ENCODE results near the gene CSF3R. TPM values are rescaled to one million over a fixed set of nuclear protein-coding genes. Genes with fewer than 3 reads are reported as not detected.
"Not testable (repeated sequence)": the region's sequence is repeated elsewhere in the genome, so short reads cannot be mapped to it uniquely, and the experiment has no call there.

Gene CSF3R
- polyA plus RNA-seq, 4 donors, result 1.4 to 15.8 (median 3.8) TPM

DNA sequence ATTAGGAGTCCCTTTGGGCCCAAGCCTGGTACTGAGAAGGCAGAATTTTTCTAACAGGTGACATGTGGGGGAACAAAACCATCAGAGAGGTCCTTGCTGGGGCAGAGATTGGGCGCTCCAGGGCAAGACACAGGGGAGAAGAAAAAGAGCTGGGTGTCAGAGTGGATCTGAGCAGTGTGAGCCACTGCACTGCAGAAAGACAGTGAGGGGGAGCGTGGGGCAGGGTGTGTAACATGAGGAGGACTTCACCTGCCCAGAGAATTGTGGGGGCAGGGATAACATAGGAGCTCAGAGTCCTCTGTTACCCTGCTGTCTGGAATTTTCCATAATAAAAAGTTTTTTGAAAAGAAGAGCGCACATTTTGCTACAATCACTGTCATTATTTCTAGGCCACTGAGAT, 25.5 kb upstream of the CSF3R start:
- Histone ChIP-seq H3K36me3 (ENCODE audit: control insufficient read depth in 3 of 3, insufficient read depth in 2 of 3, low read depth in 1 of 3, low read length in 3 of 3) (no peaks in the 10 kb centered on the region), H3K9me3 (ENCODE audit: control insufficient read depth in 2 of 2, insufficient read depth in 1 of 2, low read depth in 1 of 2, low read length in 1 of 2) (no peaks in the 10 kb centered on the region), H3K27me3 (ENCODE audit: control insufficient read depth in 3 of 3, insufficient read depth in 3 of 3, low read length in 3 of 3) (no peaks in the 10 kb centered on the region), H3K4me3 (ENCODE audit: low read depth in 1 of 3, low read length in 3 of 3) (no peak overlapping the region), H3K4me1 (ENCODE audit: control insufficient read depth in 3 of 3, insufficient read depth in 2 of 3, low read depth in 1 of 3, low read length in 2 of 3) (no peaks in the 10 kb centered on the region), H3K27ac (ENCODE audit: low read depth in 1 of 3, low read length in 2 of 3) (no peak overlapping the region)
- 74 to 95% (median 81%) methylated on average over 3 of the region's 3 CpGs for WGBS, 3 donors
- FAIRE-seq (no peak), DNase-seq (no peak)

GRCh38 chr1:36506276-36506920, 23.7 kb upstream of the CSF3R start:
- Histone ChIP-seq H3K9me3 (ENCODE audit: control insufficient read depth in 2 of 2, insufficient read depth in 1 of 2, low read depth in 1 of 2, low read length in 1 of 2) (no peaks in the 10 kb centered on the region), H3K27me3 (ENCODE audit: control insufficient read depth in 3 of 3, insufficient read depth in 3 of 3, low read length in 3 of 3) (no peaks in the 10 kb centered on the region), H3K27ac (ENCODE audit: low read depth in 1 of 3, low read length in 2 of 3) (no peak overlapping the region), H3K36me3 (ENCODE audit: control insufficient read depth in 3 of 3, insufficient read depth in 2 of 3, low read depth in 1 of 3, low read length in 3 of 3) (no peaks in the 10 kb centered on the region), H3K4me1 (ENCODE audit: control insufficient read depth in 3 of 3, insufficient read depth in 2 of 3, low read depth in 1 of 3, low read length in 2 of 3) (no peaks in the 10 kb centered on the region), H3K4me3 (ENCODE audit: low read depth in 1 of 3, low read length in 3 of 3) (no peak overlapping the region)
- FAIRE-seq (no peak), DNase-seq (no peak)
- WGBS, 3 donors, result 57 to 67% (median 63%) methylated on average over 5 of the region's 5 CpGs

DNA sequence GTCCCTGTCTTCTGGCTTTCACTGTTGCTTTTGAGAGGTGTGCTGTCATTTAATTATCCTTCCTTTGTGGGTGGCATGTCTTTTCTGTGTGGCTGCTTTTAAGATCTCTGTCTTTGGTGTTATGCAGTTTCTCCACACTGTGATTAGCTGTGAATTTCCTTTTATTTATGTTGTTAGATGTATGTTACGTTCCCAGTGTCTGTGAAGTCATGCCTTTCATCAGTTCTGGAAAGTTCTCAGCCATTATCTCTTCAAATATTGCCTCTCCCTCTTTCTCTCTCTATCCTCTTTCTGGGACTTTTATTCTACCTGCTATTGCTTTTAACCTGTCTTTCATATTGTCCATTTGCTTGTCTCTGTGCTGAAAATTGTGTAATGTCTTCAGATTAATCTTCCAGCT, 21.0 kb upstream of the CSF3R start:
- Histone ChIP-seq H3K4me3 (ENCODE audit: low read depth in 1 of 3, low read length in 3 of 3) (no peak overlapping the region), H3K36me3 (ENCODE audit: control insufficient read depth in 3 of 3, insufficient read depth in 2 of 3, low read depth in 1 of 3, low read length in 3 of 3) (no peaks in the 10 kb centered on the region), H3K27ac (ENCODE audit: low read depth in 1 of 3, low read length in 2 of 3) (no peak overlapping the region), H3K9me3 (ENCODE audit: control insufficient read depth in 2 of 2, insufficient read depth in 1 of 2, low read depth in 1 of 2, low read length in 1 of 2) (no peaks in the 10 kb centered on the region), H3K4me1 (ENCODE audit: control insufficient read depth in 3 of 3, insufficient read depth in 2 of 3, low read depth in 1 of 3, low read length in 2 of 3) (no peaks in the 10 kb centered on the region), H3K27me3 (ENCODE audit: control insufficient read depth in 3 of 3, insufficient read depth in 3 of 3, low read length in 3 of 3) (no peaks in the 10 kb centered on the region)
- FAIRE-seq (no peak), DNase-seq (no peak)
- 60 to 70% (median 68%) methylated on average over 1 of the region's 1 CpG for WGBS, 3 donors

- Histone ChIP-seq H3K4me3 (ENCODE audit: low read depth in 1 of 3, low read length in 3 of 3) (no peak overlapping the region), H3K27me3 (ENCODE audit: control insufficient read depth in 3 of 3, insufficient read depth in 3 of 3, low read length in 3 of 3) (no peaks in the 10 kb centered on the region), H3K36me3 (ENCODE audit: control insufficient read depth in 3 of 3, insufficient read depth in 2 of 3, low read depth in 1 of 3, low read length in 3 of 3) (no peaks in the 10 kb centered on the region), H3K4me1 (ENCODE audit: control insufficient read depth in 3 of 3, insufficient read depth in 2 of 3, low read depth in 1 of 3, low read length in 2 of 3) (no peaks in the 10 kb centered on the region), H3K9me3 (ENCODE audit: control insufficient read depth in 2 of 2, insufficient read depth in 1 of 2, low read depth in 1 of 2, low read length in 1 of 2) (no peaks in the 10 kb centered on the region), H3K27ac (ENCODE audit: low read depth in 1 of 3, low read length in 2 of 3) (no peak overlapping the region)
- DNase-seq (no peak), FAIRE-seq (no peak)
- 15 to 48% (median 25%) methylated on average over 1 of the region's 1 CpG for WGBS, 3 donors
Observed at GRCh38 chr1:36503159-36503558, 20.4 kb upstream of the CSF3R start.

GRCh38 chr1:36502616-36503015, 19.9 kb upstream of the CSF3R start:
- Histone ChIP-seq H3K4me3 (ENCODE audit: low read depth in 1 of 3, low read length in 3 of 3) (no peak overlapping the region), H3K4me1 (ENCODE audit: control insufficient read depth in 3 of 3, insufficient read depth in 2 of 3, low read depth in 1 of 3, low read length in 2 of 3) (no peaks in the 10 kb centered on the region), H3K27me3 (ENCODE audit: control insufficient read depth in 3 of 3, insufficient read depth in 3 of 3, low read length in 3 of 3) (no peaks in the 10 kb centered on the region), H3K27ac (ENCODE audit: low read depth in 1 of 3, low read length in 2 of 3) (no peak overlapping the region), H3K36me3 (ENCODE audit: control insufficient read depth in 3 of 3, insufficient read depth in 2 of 3, low read depth in 1 of 3, low read length in 3 of 3) (no peaks in the 10 kb centered on the region), H3K9me3 (ENCODE audit: control insufficient read depth in 2 of 2, insufficient read depth in 1 of 2, low read depth in 1 of 2, low read length in 1 of 2) (no peaks in the 10 kb centered on the region)
- 77 to 90% (median 81%) methylated on average over 2 of the region's 2 CpGs for WGBS, 3 donors
- FAIRE-seq, result no peak
- no peak for DNase-seq

- H3K4me3 ChIP-seq (ENCODE audit: low read depth in 1 of 3, low read length in 3 of 3); DNase-seq; H3K9me3 ChIP-seq (ENCODE audit: control insufficient read depth in 2 of 2, insufficient read depth in 1 of 2, low read depth in 1 of 2, low read length in 1 of 2); H3K27ac ChIP-seq (ENCODE audit: low read depth in 1 of 3, low read length in 2 of 3); H3K36me3 ChIP-seq (ENCODE audit: control insufficient read depth in 3 of 3, insufficient read depth in 2 of 3, low read depth in 1 of 3, low read length in 3 of 3); H3K27me3 ChIP-seq (ENCODE audit: control insufficient read depth in 3 of 3, insufficient read depth in 3 of 3, low read length in 3 of 3); H3K4me1 ChIP-seq (ENCODE audit: control insufficient read depth in 3 of 3, insufficient read depth in 2 of 3, low read depth in 1 of 3, low read length in 2 of 3); FAIRE-seq: not testable (repeated sequence)
- WGBS, 3 donors, result 78 to 88% (median 85%) methylated on average over 4 of the region's 4 CpGs
Observed at GRCh38 chr1:36501911-36502310, 19.2 kb upstream of the CSF3R start.

- no peaks in the 10 kb centered on the region for H3K36me3 ChIP-seq (ENCODE audit: control insufficient read depth in 3 of 3, insufficient read depth in 2 of 3, low read depth in 1 of 3, low read length in 3 of 3)
- H3K9me3 ChIP-seq (ENCODE audit: control insufficient read depth in 2 of 2, insufficient read depth in 1 of 2, low read depth in 1 of 2, low read length in 1 of 2), result no peaks in the 10 kb centered on the region
- FAIRE-seq, result no peak
- H3K27ac ChIP-seq (ENCODE audit: low read depth in 1 of 3, low read length in 2 of 3), result no peak overlapping the region
- WGBS, 3 donors, result 69 to 84% (median 83%) methylated on average over 2 of the region's 2 CpGs
- H3K4me3 ChIP-seq (ENCODE audit: low read depth in 1 of 3, low read length in 3 of 3), result no peak overlapping the region
- DNase-seq, result no peak
- H3K27me3 ChIP-seq (ENCODE audit: control insufficient read depth in 3 of 3, insufficient read depth in 3 of 3, low read length in 3 of 3), result no peaks in the 10 kb centered on the region
- no peaks in the 10 kb centered on the region for H3K4me1 ChIP-seq (ENCODE audit: control insufficient read depth in 3 of 3, insufficient read depth in 2 of 3, low read depth in 1 of 3, low read length in 2 of 3)
Observed at GRCh38 chr1:36497207-36497606, 14.5 kb upstream of the CSF3R start.

DNA sequence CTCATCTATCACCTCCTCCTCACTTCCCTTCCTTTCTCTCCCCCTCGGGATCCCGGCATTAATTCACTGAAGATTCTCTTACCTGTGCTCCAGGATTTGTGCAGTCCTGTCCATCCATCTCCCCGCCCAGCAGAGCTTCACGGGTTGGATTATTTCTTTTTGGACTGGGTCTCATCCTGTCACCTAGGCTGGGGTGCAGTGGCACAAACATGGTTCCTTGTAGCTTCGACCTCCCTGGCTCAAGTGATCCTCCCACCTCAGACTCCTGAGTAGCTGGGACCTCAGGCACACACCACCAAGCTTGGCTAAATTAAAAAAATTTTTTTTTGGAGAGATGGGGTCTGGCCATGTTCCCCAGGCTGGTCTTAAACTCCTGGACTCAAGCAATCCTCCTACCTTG, 12.3 kb upstream of the CSF3R start:
- no peak for FAIRE-seq

DNA sequence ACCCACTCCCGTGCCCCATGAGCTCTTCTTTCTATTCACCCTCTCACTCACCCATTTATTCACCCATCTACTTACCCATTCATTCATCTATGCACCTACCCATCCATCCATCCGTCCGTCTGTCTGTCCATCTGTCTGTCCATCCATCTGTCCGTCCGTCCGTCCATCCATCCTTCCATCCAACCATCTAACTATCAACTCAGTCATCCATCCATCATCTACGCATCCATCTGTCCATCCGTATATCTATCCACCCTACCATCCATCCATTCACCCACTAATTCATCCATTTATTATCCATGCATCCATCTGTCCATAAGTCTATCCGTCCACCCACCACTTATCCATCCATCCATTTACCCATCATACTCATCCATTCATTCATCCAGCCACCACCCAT, 10.8 kb upstream of the CSF3R start:
- FAIRE-seq (no peak), DNase-seq (no peak)
- no peak overlapping the region for H3K4me3 ChIP-seq (ENCODE audit: low read depth in 1 of 3, low read length in 3 of 3)
- 88 to 92% (median 91%) methylated on average over 9 of the region's 9 CpGs for WGBS, 3 donors
- no peaks in the 10 kb centered on the region for H3K36me3 ChIP-seq (ENCODE audit: control insufficient read depth in 3 of 3, insufficient read depth in 2 of 3, low read depth in 1 of 3, low read length in 3 of 3)
- no peaks in the 10 kb centered on the region for H3K27me3 ChIP-seq (ENCODE audit: control insufficient read depth in 3 of 3, insufficient read depth in 3 of 3, low read length in 3 of 3)
- H3K4me1 ChIP-seq (ENCODE audit: control insufficient read depth in 3 of 3, insufficient read depth in 2 of 3, low read depth in 1 of 3, low read length in 2 of 3), result no peaks in the 10 kb centered on the region
- H3K27ac ChIP-seq (ENCODE audit: low read depth in 1 of 3, low read length in 2 of 3), result no peak overlapping the region
- no peaks in the 10 kb centered on the region for H3K9me3 ChIP-seq (ENCODE audit: control insufficient read depth in 2 of 2, insufficient read depth in 1 of 2, low read depth in 1 of 2, low read length in 1 of 2)

More for the DNA sequence above, 12.3 kb upstream of the CSF3R start:
- DNase-seq, result no peak
- Histone ChIP-seq H3K4me1 (ENCODE audit: control insufficient read depth in 3 of 3, insufficient read depth in 2 of 3, low read depth in 1 of 3, low read length in 2 of 3) (no peaks in the 10 kb centered on the region), H3K36me3 (ENCODE audit: control insufficient read depth in 3 of 3, insufficient read depth in 2 of 3, low read depth in 1 of 3, low read length in 3 of 3) (no peaks in the 10 kb centered on the region), H3K4me3 (ENCODE audit: low read depth in 1 of 3, low read length in 3 of 3) (no peak overlapping the region), H3K27ac (ENCODE audit: low read depth in 1 of 3, low read length in 2 of 3) (no peak overlapping the region), H3K9me3 (ENCODE audit: control insufficient read depth in 2 of 2, insufficient read depth in 1 of 2, low read depth in 1 of 2, low read length in 1 of 2) (no peaks in the 10 kb centered on the region), H3K27me3 (ENCODE audit: control insufficient read depth in 3 of 3, insufficient read depth in 3 of 3, low read length in 3 of 3) (no peaks in the 10 kb centered on the region)
- WGBS, 3 donors, result 79 to 86% (median 84%) methylated on average over 5 of the region's 5 CpGs

All from small intestine (tissue), 7 donors.